Rectal smooth muscle tissue (tissue), 1 donor: ENCODE measurements around the gene RNF10.
"Not testable (repeated sequence)": the region's sequence is repeated elsewhere in the genome, so short reads cannot be mapped to it uniquely, and the experiment has no call there.

Source experiments
- H3K27ac ChIP-seq: one replicate; pipeline ENCODE4 v1.7.0; 2013; ENCODE audit warnings: low read depth, low read length, inconsistent platforms
- H3K27me3 ChIP-seq: one replicate; pipeline ENCODE4 v1.7.0; 2013; ENCODE audit warnings: low read length; ENCODE audit not compliant: control insufficient read depth, insufficient read depth
- H3K36me3 ChIP-seq: one replicate; pipeline ENCODE4 v1.7.0; 2013; ENCODE audit warnings: low read length; ENCODE audit not compliant: control insufficient read depth, insufficient read depth
- H3K4me1 ChIP-seq: one replicate; pipeline ENCODE4 v1.7.0; 2013; ENCODE audit warnings: low read length; ENCODE audit not compliant: control insufficient read depth, insufficient read depth
- H3K4me3 ChIP-seq: one replicate; pipeline ENCODE4 v1.7.0; 2013; ENCODE audit warnings: low read length
- H3K9ac ChIP-seq: one replicate; pipeline ENCODE4 v1.7.0; 2013; ENCODE audit warnings: low read length

The RNF10 gene

DNA sequence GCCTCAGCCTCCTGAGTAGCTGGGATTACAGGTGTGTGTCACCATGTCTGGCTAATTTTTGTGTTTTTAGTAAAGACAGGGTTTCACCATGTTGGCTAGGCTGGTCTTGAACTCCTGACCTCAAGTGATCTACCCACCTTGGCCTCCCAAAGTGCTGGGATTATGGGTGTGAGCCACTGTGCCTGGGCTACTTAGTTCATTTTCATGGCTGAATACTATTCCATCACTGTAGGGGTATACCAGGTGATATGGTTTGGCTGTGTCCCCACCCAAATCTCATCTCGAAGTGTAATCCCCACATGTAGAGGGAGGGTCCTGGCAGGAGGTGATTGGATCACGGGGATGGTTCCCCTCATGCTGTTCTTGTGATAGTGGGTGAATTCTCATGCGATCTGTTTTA is 83.0 kb downstream of the RNF10 start:
- H3K4me1 ChIP-seq, H3K27me3 ChIP-seq, H3K36me3 ChIP-seq, H3K27ac ChIP-seq, H3K4me3 ChIP-seq, H3K9ac ChIP-seq: not testable (repeated sequence)

DNA sequence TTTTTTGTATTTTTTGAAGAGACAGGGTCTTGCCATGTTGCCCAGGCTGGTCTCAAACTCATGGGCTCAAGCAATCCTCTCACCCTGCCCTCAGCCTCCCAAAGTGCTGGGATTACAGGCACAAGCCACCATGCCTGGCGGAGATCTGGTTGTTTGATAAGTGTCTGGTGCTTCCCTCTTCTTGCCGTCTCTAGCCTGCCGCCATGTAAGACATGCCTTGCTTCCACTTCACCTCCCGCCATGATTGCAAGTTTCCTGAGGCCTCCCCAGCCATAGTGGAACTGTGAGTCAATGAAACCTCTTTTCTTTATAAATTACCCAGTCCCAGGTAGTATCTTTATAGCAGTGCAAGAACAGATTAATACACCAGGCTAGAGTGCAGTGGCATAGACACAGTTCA is 83.6 kb downstream of the RNF10 start:
- H3K27ac ChIP-seq, H3K9ac ChIP-seq, H3K4me1 ChIP-seq, H3K4me3 ChIP-seq, H3K36me3 ChIP-seq, H3K27me3 ChIP-seq: not testable (repeated sequence)

DNA sequence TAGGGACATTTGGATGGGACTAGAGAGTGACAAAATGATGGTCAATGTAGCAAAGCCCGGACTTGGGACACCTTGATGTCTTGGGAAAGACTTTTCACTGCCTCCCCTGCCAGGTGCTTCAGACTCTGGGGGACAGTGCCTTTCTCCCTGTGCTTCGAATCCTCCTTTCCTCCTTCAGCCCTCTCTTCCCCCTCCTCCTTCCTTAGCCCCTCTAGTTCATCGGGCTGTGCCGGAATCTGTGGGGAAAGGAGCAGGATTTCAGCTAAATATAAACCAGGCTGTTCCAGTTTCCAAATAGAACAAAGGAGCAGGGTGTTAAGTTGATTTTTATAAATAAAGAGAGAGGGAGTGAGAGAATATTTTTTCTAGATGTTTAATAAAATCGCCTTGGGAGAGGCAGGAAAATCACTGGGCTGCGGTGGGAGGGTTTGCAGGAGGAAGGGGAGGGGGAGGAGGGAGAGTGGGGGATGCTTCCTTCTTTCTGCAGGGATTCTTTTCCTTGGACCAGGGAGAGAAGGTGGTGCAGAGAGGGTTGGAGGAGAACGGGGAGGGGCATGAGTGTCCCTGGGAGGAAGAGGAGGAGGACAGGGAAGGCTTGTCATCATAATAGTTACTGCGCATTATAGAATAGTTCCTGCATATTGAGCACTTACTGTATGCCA is 84.9 kb downstream of the RNF10 start:
- no peak overlapping the region for H3K27ac ChIP-seq
- H3K4me3 ChIP-seq = no peak overlapping the region
- H3K9ac ChIP-seq = no peak overlapping the region
- no peaks in the 10 kb centered on the region for H3K4me1 ChIP-seq
- H3K27me3 ChIP-seq = no peaks in the 10 kb centered on the region
- H3K36me3 ChIP-seq = no peaks in the 10 kb centered on the region

DNA sequence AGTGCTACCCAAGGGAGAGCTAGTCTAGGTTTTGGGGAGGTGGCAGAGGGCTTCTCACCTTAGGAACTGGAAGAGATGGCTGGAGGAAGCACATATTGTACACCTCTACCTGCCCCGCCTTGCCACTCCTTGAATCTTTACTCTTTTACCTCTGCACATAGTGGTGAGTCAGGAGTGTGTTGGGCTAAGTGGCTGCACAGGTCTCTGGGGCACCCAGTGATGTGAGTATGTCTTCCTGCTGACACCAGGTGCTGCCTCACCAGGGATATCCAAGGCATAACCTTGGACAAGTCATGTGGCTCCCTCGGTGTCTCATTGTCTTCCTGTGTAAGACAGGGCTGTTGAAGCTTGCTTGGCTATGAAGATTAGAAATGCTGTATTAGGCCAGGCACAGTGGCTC is 86.5 kb downstream of the RNF10 start:
- H3K27ac ChIP-seq = no peak overlapping the region

DNA sequence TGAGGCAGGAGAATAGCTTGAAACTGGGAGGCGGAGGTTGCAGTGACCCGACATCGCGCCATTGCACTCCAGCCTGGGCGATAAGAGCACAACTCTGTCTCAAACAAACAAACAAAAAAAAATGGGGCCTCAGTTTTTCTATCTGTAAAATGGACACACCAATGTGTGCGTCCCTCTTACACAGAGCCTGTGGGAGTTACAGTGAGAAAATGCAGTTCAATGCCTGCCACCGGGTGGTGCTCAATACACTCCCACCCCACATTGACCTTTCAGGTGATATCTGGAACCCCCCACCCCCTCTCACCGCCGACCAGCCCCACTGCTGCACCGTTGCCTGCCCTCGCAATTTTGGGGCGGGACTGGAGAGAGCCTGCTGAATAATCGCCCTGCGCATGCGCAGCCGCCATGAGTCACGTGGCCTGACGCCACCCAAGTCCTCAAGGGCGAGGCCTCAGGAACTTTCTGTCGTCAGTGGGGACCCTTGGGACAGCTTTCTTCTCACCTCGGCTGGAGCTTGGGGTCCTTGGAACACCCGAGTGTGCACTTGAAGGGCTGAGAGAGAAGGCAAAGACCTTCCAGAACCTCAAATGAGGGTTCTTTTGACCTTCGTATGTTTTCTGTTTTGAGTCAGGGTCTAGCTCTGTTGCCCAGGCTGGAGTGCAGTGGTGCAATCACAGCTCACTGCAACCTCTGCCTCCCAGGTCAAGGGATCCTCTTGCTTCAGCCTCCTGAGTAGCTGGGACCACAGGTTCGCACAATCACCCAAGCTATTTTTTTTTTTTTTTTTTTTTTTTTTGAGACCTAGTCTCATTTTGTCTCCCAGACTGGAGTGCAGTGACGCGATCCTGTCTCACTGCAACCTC is 91.6 kb downstream of the RNF10 start:
- Histone ChIP-seq H3K27ac (no peak overlapping the region), H3K36me3 (no peaks in the 10 kb centered on the region), H3K4me3 (no peak overlapping the region), H3K27me3 (no peaks in the 10 kb centered on the region), H3K9ac (no peak overlapping the region), H3K4me1 (no peaks in the 10 kb centered on the region)

More for the DNA sequence above, 86.5 kb downstream of the RNF10 start:
- no peaks in the 10 kb centered on the region for H3K4me1 ChIP-seq
- H3K27me3 ChIP-seq = no peaks in the 10 kb centered on the region
- H3K4me3 ChIP-seq = no peak overlapping the region
- no peak overlapping the region for H3K9ac ChIP-seq
- no peaks in the 10 kb centered on the region for H3K36me3 ChIP-seq
